Choroid plexus epithelial cell (primary cell): Measurements from ENCODE around the gene ALAS2.
"Not testable (repeated sequence)": the region's sequence is repeated elsewhere in the genome, so short reads cannot be mapped to it uniquely, and the experiment has no call there.

Experiments
- DNase-seq: peaks from one replicate; pipeline ENCODE4 v3.0.0-alpha.2; 2010; ENCODE audit warnings: low read depth
- H3K4me3 ChIP-seq: 2 replicates; pipeline ENCODE4 v1.5.1; 2011; ENCODE audit warnings: low read depth, mild to moderate bottlenecking, control low read depth, low read length, moderate library complexity
- TF ChIP-seq, protein P1 (sequence below): conservative IDR thresholded peaks from 2 replicates; pipeline ENCODE4 v1.5.1; 2011; ENCODE audit warnings: low read depth, mild to moderate bottlenecking, control low read depth, inconsistent platforms, low read length, moderate library complexity

The ALAS2 gene

DNA sequence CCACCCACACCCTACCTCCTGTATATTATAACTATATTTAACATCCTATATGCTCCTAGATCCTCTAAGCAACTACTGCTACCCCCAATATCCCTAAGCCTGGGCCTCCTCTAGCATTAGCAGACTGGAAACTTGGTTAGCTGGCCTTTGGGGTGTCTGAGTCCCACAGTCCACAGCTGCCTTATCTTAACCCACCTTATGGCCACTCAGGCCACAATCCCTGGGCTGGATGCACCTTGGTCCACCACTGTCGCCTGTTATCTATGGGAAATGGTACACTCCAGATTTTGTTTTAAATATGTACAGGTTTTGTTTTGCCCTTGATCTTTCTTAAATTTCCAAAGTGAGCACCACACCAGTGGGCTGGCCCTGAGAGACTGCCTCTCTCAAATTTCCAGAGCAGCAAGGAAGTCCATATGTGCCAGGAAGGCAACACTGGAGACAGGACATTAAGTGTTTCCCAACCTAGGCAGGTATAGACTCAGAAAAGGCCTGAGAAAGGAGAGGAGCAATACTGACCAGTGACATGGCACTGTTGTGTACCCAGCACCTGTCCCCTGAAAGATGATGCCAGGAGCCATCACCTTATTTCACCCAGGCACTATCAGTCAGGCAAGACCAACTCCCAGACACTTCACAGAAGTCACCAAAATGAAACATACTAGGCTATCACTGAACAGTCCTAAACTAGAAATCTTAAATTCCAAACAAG lies 37.7 kb downstream of the ALAS2 start:
- DNase-seq: no peak

DNA sequence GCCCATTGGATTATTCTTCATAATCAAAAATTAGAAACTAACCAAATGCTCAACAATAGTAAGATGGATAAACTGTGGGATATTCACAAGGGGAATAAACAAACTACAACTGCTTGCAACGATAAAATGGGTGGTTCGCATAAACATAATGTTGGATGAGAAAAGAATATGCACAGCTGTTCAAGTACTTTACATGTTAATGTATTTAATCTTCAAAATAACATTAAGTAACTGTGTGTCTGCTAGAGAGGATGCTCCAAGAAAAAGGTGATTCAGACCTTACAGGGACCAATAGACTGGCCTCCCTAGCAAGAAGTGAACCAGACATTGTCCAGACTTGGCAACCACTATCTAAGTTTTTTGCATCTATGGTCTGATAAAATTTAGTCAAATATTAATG lies 39.1 kb downstream of the ALAS2 start:
- no peak for DNase-seq
- TF ChIP-seq, protein P1, sequence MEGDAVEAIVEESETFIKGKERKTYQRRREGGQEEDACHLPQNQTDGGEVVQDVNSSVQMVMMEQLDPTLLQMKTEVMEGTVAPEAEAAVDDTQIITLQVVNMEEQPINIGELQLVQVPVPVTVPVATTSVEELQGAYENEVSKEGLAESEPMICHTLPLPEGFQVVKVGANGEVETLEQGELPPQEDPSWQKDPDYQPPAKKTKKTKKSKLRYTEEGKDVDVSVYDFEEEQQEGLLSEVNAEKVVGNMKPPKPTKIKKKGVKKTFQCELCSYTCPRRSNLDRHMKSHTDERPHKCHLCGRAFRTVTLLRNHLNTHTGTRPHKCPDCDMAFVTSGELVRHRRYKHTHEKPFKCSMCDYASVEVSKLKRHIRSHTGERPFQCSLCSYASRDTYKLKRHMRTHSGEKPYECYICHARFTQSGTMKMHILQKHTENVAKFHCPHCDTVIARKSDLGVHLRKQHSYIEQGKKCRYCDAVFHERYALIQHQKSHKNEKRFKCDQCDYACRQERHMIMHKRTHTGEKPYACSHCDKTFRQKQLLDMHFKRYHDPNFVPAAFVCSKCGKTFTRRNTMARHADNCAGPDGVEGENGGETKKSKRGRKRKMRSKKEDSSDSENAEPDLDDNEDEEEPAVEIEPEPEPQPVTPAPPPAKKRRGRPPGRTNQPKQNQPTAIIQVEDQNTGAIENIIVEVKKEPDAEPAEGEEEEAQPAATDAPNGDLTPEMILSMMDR: no peak
- H3K4me3 ChIP-seq: no peak overlapping the region

More for the DNA sequence above, 37.7 kb downstream of the ALAS2 start:
- H3K4me3 ChIP-seq: no peak overlapping the region
- TF ChIP-seq, protein P1: no peak

DNA sequence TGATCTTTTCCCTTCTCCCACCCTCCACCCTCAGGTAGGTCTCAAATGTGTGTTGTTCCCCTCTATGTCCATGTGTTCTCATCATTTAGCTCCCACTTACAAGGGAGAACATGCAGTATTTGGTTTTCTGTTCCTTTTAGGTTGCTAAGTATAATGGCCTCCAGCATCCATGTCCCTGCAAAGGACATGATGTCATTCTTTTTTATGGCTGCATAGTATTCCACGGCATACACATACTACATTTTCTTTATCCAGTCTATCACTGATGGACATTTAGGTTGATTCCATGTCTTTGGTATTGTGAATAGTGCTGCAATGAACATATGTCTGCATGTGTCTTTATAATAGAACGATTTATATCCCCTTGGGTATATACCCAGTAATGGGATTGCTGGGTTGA lies 47.5 kb downstream of the ALAS2 start:
- H3K4me3 ChIP-seq, DNase-seq: not testable (repeated sequence)

DNA sequence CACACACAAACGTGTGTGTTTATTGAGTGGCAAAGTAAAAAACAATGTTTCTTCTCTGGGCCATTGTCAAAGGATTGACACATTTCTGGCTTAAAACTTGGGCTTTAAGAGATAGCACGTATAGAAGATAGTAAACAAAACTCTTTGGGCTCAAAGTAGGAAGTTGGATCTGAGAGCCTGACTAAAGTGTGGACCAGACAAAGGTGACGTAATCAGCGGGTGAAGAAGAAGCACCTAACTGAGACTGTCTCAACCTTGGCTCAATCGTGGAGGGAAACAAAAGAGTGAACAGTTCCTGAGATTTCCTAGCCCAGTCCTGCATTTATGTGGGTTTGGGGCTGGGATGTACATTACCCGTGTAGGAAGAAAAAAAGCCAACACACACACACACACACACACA lies 50.4 kb downstream of the ALAS2 start:
- TF ChIP-seq, protein P1: no peak
- no peak overlapping the region for H3K4me3 ChIP-seq
- no peak for DNase-seq

DNA sequence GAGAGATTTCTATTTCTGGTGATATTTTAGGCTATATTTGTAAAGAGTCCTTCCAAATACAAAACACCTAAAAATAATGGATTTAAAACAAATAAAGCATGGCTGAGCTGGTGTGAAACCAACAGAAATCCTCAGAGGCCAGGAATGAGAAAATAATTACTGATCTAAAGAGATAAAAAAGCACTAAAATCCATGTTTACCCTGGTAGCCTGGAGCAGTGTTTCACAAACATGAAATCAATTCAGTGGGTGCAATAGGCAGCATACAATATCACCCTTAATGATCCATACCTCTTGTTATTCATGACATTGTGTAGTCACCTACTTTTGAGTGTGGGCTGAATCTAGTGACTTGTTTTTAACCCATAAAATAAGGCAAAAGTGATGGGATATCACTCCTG lies 51.3 kb downstream of the ALAS2 start:
- no peak for DNase-seq
- TF ChIP-seq, protein P1: no peak
- H3K4me3 ChIP-seq: no peak overlapping the region

DNA sequence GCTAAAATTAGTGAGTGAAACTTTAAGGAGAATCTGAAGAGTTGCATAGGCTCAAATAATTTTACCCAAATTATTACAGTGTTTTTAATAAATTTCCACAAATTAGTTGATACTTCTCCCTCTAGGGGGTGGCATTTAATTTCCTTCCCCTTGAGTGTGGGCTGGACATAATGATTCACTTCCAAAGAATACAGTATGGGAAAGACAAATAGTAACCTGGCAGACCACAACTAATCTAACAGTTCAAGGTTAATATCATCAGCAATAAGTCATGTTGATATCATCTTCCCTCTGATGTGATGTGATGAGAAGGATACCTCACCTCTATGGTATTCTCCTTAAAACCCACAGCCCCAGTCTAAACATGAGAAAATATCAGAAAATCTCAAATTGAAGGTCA lies 52.3 kb downstream of the ALAS2 start:
- peak; percentile 8 for DNase-seq
- no peak overlapping the region for H3K4me3 ChIP-seq
- TF ChIP-seq, protein P1: no peak

DNA sequence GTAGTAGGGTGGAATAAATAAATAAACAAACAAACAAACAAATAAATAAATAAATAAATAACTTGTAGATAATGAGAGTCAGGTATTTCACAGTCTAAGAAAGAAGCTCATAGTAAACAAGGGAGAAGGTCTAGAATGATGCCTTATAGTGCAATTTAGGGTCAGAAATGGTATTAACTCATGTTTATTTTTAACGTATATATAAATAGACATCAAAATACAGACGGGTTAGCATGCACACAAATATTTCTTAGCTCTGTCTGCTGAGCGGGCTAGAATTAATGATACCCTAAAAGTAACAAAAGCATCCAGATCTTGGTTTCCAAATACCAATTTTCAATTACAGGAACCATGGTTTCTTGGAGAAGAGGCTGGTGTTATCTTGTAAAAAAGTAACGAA lies 53.4 kb downstream of the ALAS2 start:
- no peak for DNase-seq
- H3K4me3 ChIP-seq: no peak overlapping the region
- TF ChIP-seq, protein P1: no peak
